H1 (cell line): ENCODE data around the gene CELF4. TPM values are rescaled to one million over a fixed set of nuclear protein-coding genes. Genes with fewer than 3 reads are reported as not detected.

Experiments
- CTCF ChIA-PET: fragments of 300-600 bp; sonication (Branson Sonifier 250); formaldehyde crosslinking; loops from one replicate; lab custom pipeline; 2021; ENCODE audit not compliant: partially characterized antibody; lab: Charles Lee
- POLR2A ChIA-PET: fragments of 300-600 bp; sonication (Branson Sonifier 250); formaldehyde crosslinking; loops from one replicate; lab custom pipeline; 2021; ENCODE audit warnings: inconsistent platforms; ENCODE audit not compliant: partially characterized antibody; lab: Charles Lee
- DNase-seq, 2 experiments: peaks; one replicate each; pipeline versions ENCODE4 v3.0.0 to v3.0.0-alpha.2; 2010 to 2022; ENCODE audit warnings: low spot score in 2 of 2, low read depth in 1 of 2, mixed read lengths in 1 of 2
- FAIRE-seq: peaks from 2 replicates; lab custom pipeline; 2011; peaks lifted over from hg19 to GRCh38; lab: Jason Lieb, UNC
- H2AFZ ChIP-seq: 2 replicates; pipeline ENCODE4 v1.8.1; 2012; ENCODE audit warnings: low read length, inconsistent platforms
- H2AK5ac ChIP-seq: 2 replicates; pipeline ENCODE4 v1.6.1; 2013; ENCODE audit warnings: low read depth, low read length
- H2BK120ac ChIP-seq: replicated peaks from 2 replicates; pipeline ENCODE3; 2013; ENCODE audit warnings: low read depth, low read length, inconsistent platforms
- H2BK12ac ChIP-seq: 2 replicates; pipeline ENCODE4 v1.6.1; 2013; ENCODE audit warnings: low read depth, low read length
- H2BK15ac ChIP-seq: 2 replicates; pipeline ENCODE4 v1.6.1; 2013; ENCODE audit warnings: low read length
- H2BK20ac ChIP-seq: 2 replicates; pipeline ENCODE4 v1.6.1; 2013; ENCODE audit warnings: low read length
- H2BK5ac ChIP-seq: 2 replicates; pipeline ENCODE4 v1.6.1; 2013; ENCODE audit warnings: low read depth, low read length
- H3K14ac ChIP-seq: 2 replicates; pipeline ENCODE4 v1.6.1; 2013; ENCODE audit warnings: inconsistent platforms; ENCODE audit not compliant: insufficient read length
- H3K18ac ChIP-seq: 2 replicates; pipeline ENCODE4 v1.6.1; 2013; ENCODE audit warnings: low read length; ENCODE audit errors: extremely low read depth
- H3K23ac ChIP-seq: 2 replicates; pipeline ENCODE4 v1.6.1; 2013; ENCODE audit warnings: inconsistent platforms; ENCODE audit not compliant: insufficient read length
- H3K23me2 ChIP-seq: 2 replicates; pipeline ENCODE4 v1.6.1; 2013; ENCODE audit warnings: low read depth, low read length
- H3K27ac ChIP-seq: 2 replicates; pipeline ENCODE4 v1.6.1; 2011; ENCODE audit warnings: low read depth, low read length, inconsistent platforms
- H3K27me3 ChIP-seq, 4 experiments: replicated peaks in 1 of 4; 1 replicate in 1 of 4; 2 replicates in 3 of 4; pipeline versions ENCODE4 v1.6.1 to v1.8.1; 2011 to 2013; ENCODE audit warnings: low read length in 3 of 4, mild to moderate bottlenecking in 3 of 4, inconsistent platforms in 2 of 4, mixed read lengths in 2 of 4, moderate library complexity in 1 of 4; ENCODE audit not compliant: control insufficient read depth in 3 of 4, insufficient read depth in 3 of 4; ENCODE audit errors: extremely low read depth in 1 of 4
- H3K36me3 ChIP-seq, 4 experiments: 2 replicates each; pipeline versions ENCODE4 v1.6.1 to v1.8.1; 2011 to 2013; ENCODE audit warnings: mild to moderate bottlenecking in 4 of 4, low read length in 3 of 4, moderate library complexity in 2 of 4, control low read depth in 1 of 4, inconsistent platforms in 1 of 4; ENCODE audit not compliant: insufficient read depth in 4 of 4, control insufficient read depth in 2 of 4
- H3K4ac ChIP-seq: replicated peaks from 2 replicates; pipeline ENCODE3; 2013; ENCODE audit warnings: low read length, low read depth, mixed read lengths, inconsistent platforms; ENCODE audit not compliant: insufficient read length
- H3K4me1 ChIP-seq, 4 experiments: replicated peaks in 1 of 4; 1 replicate in 1 of 4; 2 replicates in 3 of 4; pipeline versions ENCODE4 v1.6.1 to v1.8.1; 2011 to 2013; ENCODE audit warnings: low read length in 3 of 4, inconsistent platforms in 2 of 4, mixed read lengths in 1 of 4; ENCODE audit not compliant: insufficient read depth in 4 of 4, control insufficient read depth in 3 of 4
- H3K4me2 ChIP-seq, 2 experiments: 2 replicates each; pipeline versions ENCODE4 v1.6.1 to v1.8.1; 2011 to 2013; ENCODE audit warnings: low read depth in 2 of 2, low read length in 2 of 2, control low read depth in 1 of 2, inconsistent platforms in 1 of 2, mild to moderate bottlenecking in 1 of 2; ENCODE audit not compliant: insufficient read depth in 1 of 2
- H3K4me3 ChIP-seq, 4 experiments: fragments of 200-600, 300-600 bp in 1 of 4; sonication (generic), shearing (Covaris generic), sonication (Bioruptor Twin) in 1 of 4; 2 replicates each; pipeline versions ENCODE4 v1.5.1 to v1.8.1; 2011 to 2016; ENCODE audit warnings: low read length in 4 of 4, low read depth in 3 of 4, control low read depth in 2 of 4, inconsistent platforms in 2 of 4, mild to moderate bottlenecking in 2 of 4, mixed read lengths in 1 of 4, moderate library complexity in 1 of 4; ENCODE audit not compliant: insufficient read depth in 2 of 4; ENCODE audit errors: extremely low read depth in 1 of 4
- H3K56ac ChIP-seq: replicated peaks from 2 replicates; pipeline ENCODE3; 2013; ENCODE audit warnings: low read depth, mild to moderate bottlenecking, mixed read lengths, low read length, inconsistent platforms; ENCODE audit not compliant: insufficient read length
- H3K79me1 ChIP-seq: 2 replicates; pipeline ENCODE4 v1.6.1; 2013; ENCODE audit warnings: low read depth, low read length, control low read depth
- H3K79me2 ChIP-seq, 2 experiments: 2 replicates each; pipeline versions ENCODE4 v1.6.1 to v1.8.1; 2012 to 2013; ENCODE audit warnings: low read length in 2 of 2, mild to moderate bottlenecking in 2 of 2, inconsistent platforms in 1 of 2; ENCODE audit not compliant: insufficient read depth in 2 of 2, control insufficient read depth in 1 of 2
- H3K9ac ChIP-seq, 4 experiments: replicated peaks in 1 of 4; 1 replicate in 1 of 4; 2 replicates in 3 of 4; pipeline versions ENCODE4 v1.6.1 to v1.8.1; 2011 to 2013; ENCODE audit warnings: low read depth in 3 of 4, low read length in 3 of 4, control low read depth in 2 of 4, mild to moderate bottlenecking in 2 of 4, moderate library complexity in 2 of 4, inconsistent platforms in 1 of 4; ENCODE audit errors: extremely low read depth in 1 of 4
- H3K9me3 ChIP-seq, 2 experiments: 2 replicates each; pipeline versions ENCODE4 v1.6.1 to v1.8.1; 2012 to 2013; ENCODE audit warnings: mild to moderate bottlenecking in 2 of 2, moderate library complexity in 2 of 2, control low read depth in 1 of 2, inconsistent platforms in 1 of 2, low read depth in 1 of 2, low read length in 1 of 2, mixed read lengths in 1 of 2; ENCODE audit not compliant: insufficient read depth in 2 of 2
- H4K20me1 ChIP-seq, 2 experiments: replicated peaks in 1 of 2; 2 replicates each; pipeline versions ENCODE3 to v1.8.1; 2011 to 2013; ENCODE audit warnings: inconsistent platforms in 2 of 2, low read length in 2 of 2, mild to moderate bottlenecking in 1 of 2; ENCODE audit not compliant: insufficient read depth in 2 of 2, control insufficient read depth in 1 of 2
- H4K5ac ChIP-seq: 2 replicates; pipeline ENCODE4 v1.6.1; 2013; ENCODE audit warnings: low read length, low read depth, mixed read lengths, inconsistent platforms; ENCODE audit not compliant: insufficient read length
- H4K8ac ChIP-seq: 2 replicates; pipeline ENCODE4 v1.8.0; 2013; ENCODE audit warnings: mild to moderate bottlenecking, moderate library complexity, low read length, inconsistent platforms; ENCODE audit not compliant: insufficient read depth; ENCODE audit errors: extremely low read depth
- H4K91ac ChIP-seq: replicated peaks from 2 replicates; pipeline ENCODE3; 2013; ENCODE audit warnings: low read length, mixed read lengths, inconsistent platforms; ENCODE audit not compliant: insufficient read length
- POLR2AphosphoS5 ChIP-seq: IDR thresholded peaks from 2 replicates; pipeline ENCODE4 v1.6.1; 2011; ENCODE audit warnings: low read depth, low read length
- RAD21 ChIP-seq, 2 experiments: IDR thresholded peaks in 1 of 2; conservative IDR thresholded peaks in 1 of 2; 2 replicates each; pipeline ENCODE4 v1.6.1; 2011; ENCODE audit warnings: low read depth in 2 of 2, low read length in 2 of 2, improper control_type of control experiment in 1 of 2, inconsistent platforms in 1 of 2, mild to moderate bottlenecking in 1 of 2, moderate library complexity in 1 of 2
- SP4 ChIP-seq: IDR thresholded peaks from 2 replicates; pipeline ENCODE4 v1.6.1; 2012; ENCODE audit warnings: low read length, inconsistent platforms
- WGBS, 2 experiments: shearing (Covaris generic) in 1 of 2; methylation state at CpG; one replicate each; pipeline versions ENCODE4 v1.1.6 to v1.1.7; 2013 to 2015; ENCODE audit warnings: low lambda C conversion rate in 2 of 2, mixed read lengths in 2 of 2, inconsistent platforms in 1 of 2, low coverage in 1 of 2, missing lambda C conversion rate in 1 of 2; ENCODE audit not compliant: insufficient replicate concordance in 2 of 2, insufficient coverage in 1 of 2, insufficient read length in 1 of 2; ENCODE audit errors: extremely low coverage in 1 of 2, missing lambda C conversion rate in 1 of 2; 5-methylcytosine and 5-hydroxymethylcytosine counted together
- polyA plus RNA-seq, 7 experiments: library from polyadenylated mRNA; depleted of rRNA in 3 of 7; stranded (reverse) in 5 of 7; unstranded in 2 of 7; fragments of >200 nt in 5 of 7; fragments of 200-250 nt in 2 of 7; gene quantifications; 1 replicate in 5 of 7; 2 replicates in 1 of 7; 4 replicates in 1 of 7; pipeline versions ENCODE4 v1.2.1 to v1.2.3, GENCODE V29; 2011 to 2013; ENCODE audit warnings: missing spikeins in 2 of 7, mixed read lengths in 2 of 7
- total RNA-seq: library from RNA; stranded (reverse); fragmentation: NEBNext Ultra II Directional; extraction: Animal tissue kit (Norgen Biotek cat#: 25700); gene quantifications from 2 replicates; pipeline ENCODE4 v1.2.1, GENCODE V29; 2021

The CELF4 gene
- total and polyA plus RNA-seq, 2 of the 8 experiments (the other 6 are each of a cell fraction or from before 2014, with no cell fraction given) = 1.6 to 3.4 TPM

GRCh38 chr18:37456395-37456794 is 109.2 kb downstream of the CELF4 start:
- Histone ChIP-seq H3K23me2 (no peaks in the 10 kb centered on the region), H4K5ac (no peak overlapping the region), H2BK15ac (no peak overlapping the region), H3K14ac (no peak overlapping the region), H3K27me3 (peaks cover 0 to 1% (median 0%) of the 10 kb centered on the region in 4 experiments; a peak in 2 of 7 replicates), H3K4me3 (no peak overlapping the region), H3K79me2 (no peaks in the 10 kb centered on the region), H2BK12ac (no peak overlapping the region), H2BK120ac (no peak overlapping the region), H2BK5ac (no peak overlapping the region), H3K9me3 (no peaks in the 10 kb centered on the region), H2AFZ (no peak overlapping the region), H4K20me1 (peaks cover 0 to 2% of the 10 kb centered on the region in 2 experiments), H4K8ac (no peak overlapping the region), H2AK5ac (no peak overlapping the region), H3K56ac (no peak overlapping the region), H3K27ac (no peak overlapping the region), H3K4me2 (no peak overlapping the region), H3K23ac (no peak overlapping the region), H3K36me3 (no peaks in the 10 kb centered on the region), H3K18ac (no peak overlapping the region), H3K9ac (no peak overlapping the region), H4K91ac (no peak overlapping the region), H2BK20ac (no peak overlapping the region), H3K4ac (no peak overlapping the region), H3K4me1 (peaks cover 0 to 3% (median 1%) of the 10 kb centered on the region in 4 experiments; a peak in 3 of 7 replicates), H3K79me1 (no peaks in the 10 kb centered on the region)
- POLR2A ChIA-PET = no interaction called here
- DNase-seq (no peak), FAIRE-seq (no peak)
- WGBS, 2 experiments = 93% methylated on average over 5 of the region's 5 CpGs; no CpG with 5 or more reads in 1 of the 2 experiments
- CTCF ChIA-PET = interaction anchor here (1.0 to 1.8 kb wide), 2 partner anchors 10 to 77 kb away, joined by 5 to 7 read pairs; no protein-coding TSS in a partner anchor
- TF ChIP-seq POLR2AphosphoS5 (no peak), RAD21 (IDR thresholded peaks at IDR 0.05 in 1 of 2, conservative IDR thresholded peaks at IDR 0.05 in 1 of 2; ENCODE audit: low read depth in 2 of 2, low read length in 2 of 2) (0 out of 4 replicates have a peak, but pooled peaks of 1 of the 2 experiments have one; percentile 9), SP4 (no peak)
